HG02981 (cell line): ENCODE data around the gene ABCA1.
"Not testable (repeated sequence)": the region's sequence is repeated elsewhere in the genome, so short reads cannot be mapped to it uniquely, and the experiment has no call there.

Experiments
- ATAC-seq: cut with Tn5 transposase; IDR thresholded peaks from one replicate; pipeline ENCODE4 v1.9.1; 2021; ENCODE audit warnings: mild to moderate bottlenecking, moderate library complexity; ENCODE audit not compliant: unreplicated experiment

Gene ABCA1

GRCh38 chr9:104927912-104928740, at the start of gene ABCA1:
ABCA1 (minus strand) TSS chr9:104928155; CDS start chr9:104903679, 24,476 bp downstream.
- ATAC-seq, result no peak

GRCh38 chr9:104977580-104977979, 49.6 kb upstream of the ABCA1 start:
- ATAC-seq, result no peak

GRCh38 chr9:104977168-104977567, 49.2 kb upstream of the ABCA1 start:
- ATAC-seq, result no peak

- ATAC-seq, result not testable (repeated sequence)
Observed at GRCh38 chr9:104975966-104976595, 48.1 kb upstream of the ABCA1 start.

GRCh38 chr9:104974053-104974962, 46.4 kb upstream of the ABCA1 start:
- no peak for ATAC-seq

GRCh38 chr9:104972242-104972866, 44.4 kb upstream of the ABCA1 start:
- no peak for ATAC-seq

GRCh38 chr9:104971511-104971910, 43.6 kb upstream of the ABCA1 start:
- no peak for ATAC-seq

GRCh38 chr9:104970271-104970987, 42.5 kb upstream of the ABCA1 start:
- ATAC-seq, result no peak

GRCh38 chr9:104969116-104969515, 41.2 kb upstream of the ABCA1 start:
- no peak for ATAC-seq

- peak; percentile 100 for ATAC-seq
Observed at GRCh38 chr9:104968025-104968982, 40.3 kb upstream of the ABCA1 start.

GRCh38 chr9:104963076-104963475, 35.1 kb upstream of the ABCA1 start:
- ATAC-seq, result no peak

GRCh38 chr9:104961701-104962359, 33.9 kb upstream of the ABCA1 start:
- ATAC-seq, result no peak

GRCh38 chr9:104961238-104961637, 33.3 kb upstream of the ABCA1 start:
- ATAC-seq, result peak; percentile 73

GRCh38 chr9:104960662-104961061, 32.7 kb upstream of the ABCA1 start:
- ATAC-seq, result no peak

GRCh38 chr9:104958751-104959150, 30.8 kb upstream of the ABCA1 start:
- no peak for ATAC-seq

- ATAC-seq, result not testable (repeated sequence)
Observed at GRCh38 chr9:104958006-104958405, 30.1 kb upstream of the ABCA1 start.

- ATAC-seq, result no peak
Observed at GRCh38 chr9:104951487-104951886, 23.5 kb upstream of the ABCA1 start.

GRCh38 chr9:104950838-104951237, 22.9 kb upstream of the ABCA1 start:
- no peak for ATAC-seq
